ENCODE measurements around the gene ILK.
A peak's percentile ranks its signal among the peaks of the same experiment; 100 is the strongest.

ILK gene

GRCh38 chr11:6606471-6607189 lies 3.1 kb downstream of the ILK start:
- DNase-seq (ENCODE audit: low spot score), result peak; percentile 83

- no peak for DNase-seq (ENCODE audit: low spot score)
These were observed 3.7 kb downstream of the ILK start for GRCh38 chr11:6607190-6607795.

GRCh38 chr11:6608011-6608410 lies 4.4 kb downstream of the ILK start:
- DNase-seq (ENCODE audit: low spot score), result no peak

- DNase-seq (ENCODE audit: low spot score), result no peak
These were observed 5.3 kb downstream of the ILK start for GRCh38 chr11:6608726-6609501.

GRCh38 chr11:6609502-6610015 lies 6.0 kb downstream of the ILK start:
- no peak for DNase-seq (ENCODE audit: low spot score)

GRCh38 chr11:6610591-6610990 lies 7.0 kb downstream of the ILK start:
- no peak for DNase-seq (ENCODE audit: low spot score)

- no peak for DNase-seq (ENCODE audit: low spot score)
These were observed 7.8 kb downstream of the ILK start for GRCh38 chr11:6611092-6611962.

- DNase-seq (ENCODE audit: low spot score), result no peak
These were observed 8.3 kb downstream of the ILK start for GRCh38 chr11:6611963-6612212.

GRCh38 chr11:6612213-6613041 lies 8.9 kb downstream of the ILK start, which contains the start of gene TAF10:
Gene TAF10, minus strand, starts transcription at chr11:6612216. Its CDS starts 27 bp downstream, at chr11:6612189.
- peak; percentile 92 for DNase-seq (ENCODE audit: low spot score)

GRCh38 chr11:6613496-6613895 lies 9.9 kb downstream of the ILK start:
- DNase-seq (ENCODE audit: low spot score), result no peak

- DNase-seq (ENCODE audit: low spot score), result no peak
These were observed 10.9 kb downstream of the ILK start for GRCh38 chr11:6614446-6614845.

GRCh38 chr11:6615046-6615445 lies 11.5 kb downstream of the ILK start:
- DNase-seq (ENCODE audit: low spot score), result no peak

GRCh38 chr11:6615882-6616585 lies 12.5 kb downstream of the ILK start:
- DNase-seq (ENCODE audit: low spot score), result no peak

- no peak for DNase-seq (ENCODE audit: low spot score)
These were observed 13.1 kb downstream of the ILK start for GRCh38 chr11:6616596-6617250.

- no peak for DNase-seq (ENCODE audit: low spot score)
These were observed 13.8 kb downstream of the ILK start for GRCh38 chr11:6617315-6617781.

- DNase-seq (ENCODE audit: low spot score), result peak; percentile 67
These were observed 14.8 kb downstream of the ILK start for GRCh38 chr11:6618117-6619003.

GRCh38 chr11:6619004-6619745 lies 15.6 kb downstream of the ILK start, which contains the start of gene TPP1:
Gene TPP1, minus strand, starts transcription at chr11:6619422. Its CDS starts 22 bp downstream, at chr11:6619400.
- peak; percentile 99 for DNase-seq (ENCODE audit: low spot score)

GRCh38 chr11:6620636-6621035 lies 17.1 kb downstream of the ILK start:
- no peak for DNase-seq (ENCODE audit: low spot score)
